IMR-90 (cell line): Measurements from ENCODE around the gene AXIN1. TPM values are rescaled to one million over a fixed set of nuclear protein-coding genes. Genes with fewer than 3 reads are reported as not detected.

Source experiments
- ATAC-seq: fragments of 200-7000 bp; cut with Tn5 transposase; 2 replicates; pipeline ENCODE4 v1.9.1; 2020; ENCODE audit warnings: low read depth, mild to moderate bottlenecking, moderate library complexity
- BruUV-seq: library from RNA; stranded (reverse); fragments of 400-500 nt; replicated peaks from 2 replicates; lab custom pipeline; 2021; lab: Mats Ljungman, UMichigan
- CTCF ChIA-PET: fragments of 300-600 bp; formaldehyde crosslinking; extraction: SDS; loops from one replicate; lab custom pipeline; 2021; ENCODE audit warnings: antibody characterized with exemption; lab: Yijun Ruan, JAX
- POLR2A ChIA-PET: fragments of 300-600 bp; sonication (Branson Sonifier 250); formaldehyde crosslinking; loops from one replicate; lab custom pipeline; 2022; ENCODE audit warnings: antibody characterized with exemption; ENCODE audit not compliant: unreplicated experiment; lab: Charles Lee
- DNase-seq: peaks from one replicate; pipeline ENCODE4 v3.0.0; 2013
- H2AFZ ChIP-seq: replicated peaks from 2 replicates; pipeline ENCODE3; 2013; ENCODE audit warnings: low read length, mild to moderate bottlenecking; ENCODE audit not compliant: poor library complexity
- H2AK5ac ChIP-seq: 2 replicates; pipeline ENCODE4 v1.6.1; 2013; ENCODE audit warnings: low read depth, low read length, inconsistent platforms
- H2AK9ac ChIP-seq: replicated peaks from 2 replicates; pipeline ENCODE3; 2013; ENCODE audit warnings: mild to moderate bottlenecking, low read depth, low read length, moderate library complexity; ENCODE audit not compliant: poor library complexity
- H2BK120ac ChIP-seq: 2 replicates; pipeline ENCODE4 v1.6.1; 2013; ENCODE audit warnings: low read depth, low read length, inconsistent platforms
- H2BK15ac ChIP-seq: 3 replicates; pipeline ENCODE4 v1.6.1; 2013; ENCODE audit warnings: low read depth, low read length, inconsistent platforms
- H2BK20ac ChIP-seq: 2 replicates; pipeline ENCODE4 v1.6.1; 2013; ENCODE audit warnings: low read depth, mild to moderate bottlenecking, inconsistent platforms, low read length, moderate library complexity
- H2BK5ac ChIP-seq: 2 replicates; pipeline ENCODE4 v1.6.1; 2013; ENCODE audit warnings: mild to moderate bottlenecking, low read depth, low read length, inconsistent platforms; ENCODE audit not compliant: poor library complexity, severe bottlenecking
- H3K14ac ChIP-seq: replicated peaks from 2 replicates; pipeline ENCODE4 v1.6.1; 2013; ENCODE audit warnings: low read depth, low read length, inconsistent platforms
- H3K18ac ChIP-seq: 2 replicates; pipeline ENCODE4 v1.6.1; 2013; ENCODE audit warnings: low read depth, low read length, control low read depth
- H3K23ac ChIP-seq: 2 replicates; pipeline ENCODE4 v1.6.1; 2013; ENCODE audit warnings: low read depth, low read length, inconsistent platforms
- H3K27ac ChIP-seq: 2 replicates; pipeline ENCODE4 v1.5.1; 2013; ENCODE audit warnings: mild to moderate bottlenecking, control low read depth, low read length; ENCODE audit not compliant: insufficient read depth
- H3K27me3 ChIP-seq: 2 replicates; pipeline ENCODE4 v1.6.1; 2013; ENCODE audit warnings: low read length; ENCODE audit not compliant: control insufficient read depth, insufficient read depth
- H3K36me3 ChIP-seq: 2 replicates; pipeline ENCODE4 v1.6.1; 2013; ENCODE audit warnings: low read length, mixed read lengths; ENCODE audit not compliant: control insufficient read depth, insufficient read depth
- H3K4ac ChIP-seq: 2 replicates; pipeline ENCODE4 v1.6.1; 2013; ENCODE audit warnings: low read depth, low read length, inconsistent platforms
- H3K4me1 ChIP-seq: 2 replicates; pipeline ENCODE4 v1.6.1; 2013; ENCODE audit warnings: low read length, mixed read lengths; ENCODE audit not compliant: control insufficient read depth, insufficient read depth
- H3K4me2 ChIP-seq: 2 replicates; pipeline ENCODE4 v1.6.1; 2013; ENCODE audit warnings: low read depth, mild to moderate bottlenecking, control low read depth, low read length, moderate library complexity
- H3K4me3 ChIP-seq: 2 replicates; pipeline ENCODE4 v1.5.1; 2013; ENCODE audit warnings: low read depth, mild to moderate bottlenecking, control low read depth, low read length, moderate library complexity; ENCODE audit not compliant: insufficient read depth
- H3K56ac ChIP-seq: 2 replicates; pipeline ENCODE4 v1.6.1; 2013; ENCODE audit warnings: low read length, inconsistent platforms; ENCODE audit not compliant: insufficient read depth; ENCODE audit errors: extremely low read depth
- H3K79me1 ChIP-seq, 2 experiments: 2 replicates each; pipeline ENCODE4 v1.6.1; 2013; ENCODE audit warnings: low read length in 2 of 2, inconsistent platforms in 1 of 2, low read depth in 1 of 2
- H3K9ac ChIP-seq: 2 replicates; pipeline ENCODE4 v1.6.1; 2013; ENCODE audit warnings: low read depth, low read length, control low read depth
- H3K9me1 ChIP-seq: 2 replicates; pipeline ENCODE4 v1.6.1; 2013; ENCODE audit warnings: low read length, inconsistent platforms; ENCODE audit not compliant: insufficient read depth
- H3K9me3 ChIP-seq: 2 replicates; pipeline ENCODE4 v1.6.1; 2013; ENCODE audit warnings: low read length; ENCODE audit not compliant: control insufficient read depth, insufficient read depth
- H4K20me1 ChIP-seq: 2 replicates; pipeline ENCODE4 v1.6.1; 2013; ENCODE audit warnings: low read length, inconsistent platforms; ENCODE audit not compliant: insufficient read depth
- H4K5ac ChIP-seq: 2 replicates; pipeline ENCODE4 v1.6.1; 2013; ENCODE audit warnings: mild to moderate bottlenecking, low read depth, low read length, control low read depth
- H4K8ac ChIP-seq, 2 experiments: 2 replicates each; pipeline ENCODE4 v1.6.1; 2013; ENCODE audit warnings: low read depth in 2 of 2, low read length in 2 of 2, control low read depth in 1 of 2, inconsistent platforms in 1 of 2
- H4K91ac ChIP-seq: 2 replicates; pipeline ENCODE4 v1.6.1; 2013; ENCODE audit warnings: low read depth, low read length, inconsistent platforms; ENCODE audit not compliant: insufficient read depth
- BHLHE40 ChIP-seq: fragments of 150-350 bp; IDR thresholded peaks from 2 replicates; pipeline ENCODE4 v1.6.1; 2016; ENCODE audit warnings: mild to moderate bottlenecking, low read depth, low read length
- CHD1 ChIP-seq: IDR thresholded peaks from 2 replicates; pipeline ENCODE4 v1.6.1; 2012; ENCODE audit warnings: low read depth, low read length, improper control_type of control experiment
- MAFK ChIP-seq: IDR thresholded peaks from 2 replicates; pipeline ENCODE4 v1.6.1; 2012; ENCODE audit warnings: low read depth, low read length, improper control_type of control experiment
- MAZ ChIP-seq: IDR thresholded peaks from 2 replicates; pipeline ENCODE4 v1.6.1; 2012; ENCODE audit warnings: low read depth, mild to moderate bottlenecking, low read length, improper control_type of control experiment, moderate library complexity, borderline replicate concordance
- MXI1 ChIP-seq: IDR thresholded peaks from 2 replicates; pipeline ENCODE4 v1.6.1; 2012; ENCODE audit warnings: low read depth, mild to moderate bottlenecking, low read length, moderate library complexity, borderline replicate concordance
- NFE2L2 ChIP-seq: fragments of 150-350 bp; IDR thresholded peaks from 2 replicates; pipeline ENCODE4 v1.6.1; 2016; ENCODE audit warnings: low read depth, mild to moderate bottlenecking, low read length
- POLR2A ChIP-seq: IDR thresholded peaks from 2 replicates; pipeline ENCODE4 v1.6.1; 2012; ENCODE audit warnings: mild to moderate bottlenecking, low read depth, low read length
- RAD21 ChIP-seq: IDR thresholded peaks from 2 replicates; pipeline ENCODE4 v1.6.1; 2012; ENCODE audit warnings: low read length, improper control_type of control experiment
- RCOR1 ChIP-seq: IDR thresholded peaks from 2 replicates; pipeline ENCODE4 v1.6.1; 2012; ENCODE audit warnings: mild to moderate bottlenecking, low read length, improper control_type of control experiment; ENCODE audit not compliant: insufficient replicate concordance
- RFX5 ChIP-seq: IDR thresholded peaks from 2 replicates; pipeline ENCODE4 v1.8.0; 2012; ENCODE audit warnings: low read depth, mild to moderate bottlenecking, low read length, moderate library complexity
- SMC3 ChIP-seq: fragments of 150-350 bp; IDR thresholded peaks from 2 replicates; pipeline ENCODE4 v1.6.1; 2016; ENCODE audit warnings: low read depth, mild to moderate bottlenecking, antibody characterized with exemption, low read length, moderate library complexity
- WGBS, 2 experiments: methylation state at CpG; one replicate each; pipeline versions ENCODE4 v1.1.5 to v1.1.7; 2013; ENCODE audit warnings: missing lambda C conversion rate in 2 of 2; ENCODE audit not compliant: insufficient read length in 1 of 2; ENCODE audit errors: extremely low coverage in 2 of 2; 5-methylcytosine and 5-hydroxymethylcytosine counted together
- dilution Hi-C: fragments of 300-500 bp; cut with HindIII; formaldehyde crosslinking; loops from one replicate; pipeline ENCODE4 v1.14.3; 2018; ENCODE audit warnings: low sequenced_read_pairs; ENCODE audit not compliant: unreplicated experiment
- in situ Hi-C: fragments of 300-500 bp; cut with MboI; formaldehyde crosslinking; loops from 3 replicates; pipeline ENCODE4 v1.14.3; 2019; ENCODE audit warnings: low sequenced_read_pairs, inconsistent platforms, mixed read lengths
- intact Hi-C: fragments of 100-400 bp; cut with micrococcal nuclease; formaldehyde crosslinking; loops from 2 replicates; pipeline ENCODE4 v1.10.0; 2022
- polyA plus RNA-seq, 3 experiments: library from polyadenylated mRNA; depleted of rRNA; stranded (reverse); fragments of >200 nt; gene quantifications; 2 replicates each; pipeline ENCODE4 v1.2.3, GENCODE V29; 2012; ENCODE audit warnings: low replicate concordance in 1 of 3
- total RNA-seq: library from RNA; depleted of rRNA; stranded (reverse); fragments of >200 nt; gene quantifications from 2 replicates; pipeline ENCODE4 v1.2.3, GENCODE V29; 2012
- TF ChIP-seq, protein P1 (sequence below): fragments of 150-350 bp; IDR thresholded peaks from 2 replicates; pipeline ENCODE4 v1.6.1; 2016; ENCODE audit warnings: low read depth, mild to moderate bottlenecking, low read length, moderate library complexity, borderline replicate concordance
- TF ChIP-seq, protein P2 (sequence below): conservative IDR thresholded peaks from 2 replicates; pipeline ENCODE4 v1.5.1; 2012; ENCODE audit warnings: mild to moderate bottlenecking, low read depth, low read length, improper control_type of control experiment

The AXIN1 gene
- total and polyA plus RNA-seq, 2 of the 4 experiments (the other 2 are of a cell fraction): 10.9 to 14.2 TPM

GRCh38 chr16:314351-314750 lies 38.2 kb downstream of the AXIN1 start:
- Histone ChIP-seq H3K4me1 (no peaks in the 10 kb centered on the region), H3K14ac (no peak overlapping the region), H3K36me3 (peaks cover 41% of the 10 kb centered on the region), H3K27ac (no peak overlapping the region), H3K18ac (no peak overlapping the region), H2BK5ac (no peak overlapping the region), H3K9ac (no peak overlapping the region), H3K9me3 (no peaks in the 10 kb centered on the region), H4K91ac (no peak overlapping the region), H3K56ac (no peak overlapping the region), H4K5ac (no peak overlapping the region), H2BK20ac (no peak overlapping the region), H4K8ac (no peak overlapping the region), H3K27me3 (no peaks in the 10 kb centered on the region), H3K4me2 (no peak overlapping the region), H2AK5ac (no peak overlapping the region), H2BK120ac (no peak overlapping the region), H3K9me1 (no peaks in the 10 kb centered on the region; the same call in 1 of the 2 replicates), H2AFZ (no peak overlapping the region), H2AK9ac (no peak overlapping the region), H2BK15ac (no peak overlapping the region), H3K4me3 (no peak overlapping the region), H4K20me1 (peaks cover 33% of the 10 kb centered on the region), H3K79me1 (peaks cover 29 to 51% of the 10 kb centered on the region in 2 experiments), H3K4ac (no peak overlapping the region), H3K23ac (no peak overlapping the region)
- DNase-seq (no peak), ATAC-seq (no peak)
- dilution Hi-C loops (no loop called here), in situ Hi-C loops (no loop called here), intact Hi-C loops (no loop called here)
- POLR2A ChIA-PET: no interaction called here
- WGBS, 2 experiments: 93% methylated on average over 12 of the region's 16 CpGs; no CpG with 5 or more reads in 1 of the 2 experiments
- no TSS peak for BruUV-seq
- TF ChIP-seq RFX5 (no peak), RAD21 (no peak), POLR2A (no peak), BHLHE40 (no peak), RCOR1 (no peak), MAFK (no peak), NFE2L2 (no peak), SMC3 (no peak), MAZ (no peak), MXI1 (no peak), CHD1 (no peak)
- TF ChIP-seq, protein P1, sequence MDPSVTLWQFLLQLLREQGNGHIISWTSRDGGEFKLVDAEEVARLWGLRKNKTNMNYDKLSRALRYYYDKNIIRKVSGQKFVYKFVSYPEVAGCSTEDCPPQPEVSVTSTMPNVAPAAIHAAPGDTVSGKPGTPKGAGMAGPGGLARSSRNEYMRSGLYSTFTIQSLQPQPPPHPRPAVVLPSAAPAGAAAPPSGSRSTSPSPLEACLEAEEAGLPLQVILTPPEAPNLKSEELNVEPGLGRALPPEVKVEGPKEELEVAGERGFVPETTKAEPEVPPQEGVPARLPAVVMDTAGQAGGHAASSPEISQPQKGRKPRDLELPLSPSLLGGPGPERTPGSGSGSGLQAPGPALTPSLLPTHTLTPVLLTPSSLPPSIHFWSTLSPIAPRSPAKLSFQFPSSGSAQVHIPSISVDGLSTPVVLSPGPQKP: no peak
- TF ChIP-seq, protein P2, sequence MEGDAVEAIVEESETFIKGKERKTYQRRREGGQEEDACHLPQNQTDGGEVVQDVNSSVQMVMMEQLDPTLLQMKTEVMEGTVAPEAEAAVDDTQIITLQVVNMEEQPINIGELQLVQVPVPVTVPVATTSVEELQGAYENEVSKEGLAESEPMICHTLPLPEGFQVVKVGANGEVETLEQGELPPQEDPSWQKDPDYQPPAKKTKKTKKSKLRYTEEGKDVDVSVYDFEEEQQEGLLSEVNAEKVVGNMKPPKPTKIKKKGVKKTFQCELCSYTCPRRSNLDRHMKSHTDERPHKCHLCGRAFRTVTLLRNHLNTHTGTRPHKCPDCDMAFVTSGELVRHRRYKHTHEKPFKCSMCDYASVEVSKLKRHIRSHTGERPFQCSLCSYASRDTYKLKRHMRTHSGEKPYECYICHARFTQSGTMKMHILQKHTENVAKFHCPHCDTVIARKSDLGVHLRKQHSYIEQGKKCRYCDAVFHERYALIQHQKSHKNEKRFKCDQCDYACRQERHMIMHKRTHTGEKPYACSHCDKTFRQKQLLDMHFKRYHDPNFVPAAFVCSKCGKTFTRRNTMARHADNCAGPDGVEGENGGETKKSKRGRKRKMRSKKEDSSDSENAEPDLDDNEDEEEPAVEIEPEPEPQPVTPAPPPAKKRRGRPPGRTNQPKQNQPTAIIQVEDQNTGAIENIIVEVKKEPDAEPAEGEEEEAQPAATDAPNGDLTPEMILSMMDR: no peak
- CTCF ChIA-PET: no interaction called here
